OCI-LY3 (cell line): ENCODE measurements around the gene CLSTN2.

Experiments used
- H2AFZ ChIP-seq: fragments of 200-600, 300-600 bp; shearing (Covaris generic); 2 replicates; pipeline ENCODE4 v1.6.0; 2014; ENCODE audit warnings: antibody characterized with exemption, low read depth, low read length
- H3K27ac ChIP-seq: fragments of 200-600, 300-600 bp; sonication (generic); 2 replicates; pipeline ENCODE4 v1.5.1; 2014; ENCODE audit warnings: mild to moderate bottlenecking, low read length, moderate library complexity, mixed read lengths
- H3K27me3 ChIP-seq: fragments of 200-600, 300-600 bp; sonication (generic); 2 replicates; pipeline ENCODE4 v1.6.1; 2014; ENCODE audit warnings: low read depth, low read length, mixed read lengths
- H3K36me3 ChIP-seq: fragments of 200-600, 300-600 bp; sonication (generic); replicated peaks from 2 replicates; pipeline ENCODE3; 2014; ENCODE audit warnings: low read depth, low read length, mixed read lengths
- H3K4me1 ChIP-seq: fragments of 300-600, 200-600 bp; sonication (generic); 2 replicates; pipeline ENCODE4 v1.6.1; 2014; ENCODE audit warnings: low read length, mixed read lengths
- H3K4me2 ChIP-seq: fragments of 200-600, 300-600 bp; sonication (generic); 2 replicates; pipeline ENCODE4 v1.6.1; 2014; ENCODE audit warnings: low read length, mixed read lengths
- H3K4me3 ChIP-seq: fragments of 300-600, 200-600 bp; sonication (generic); 2 replicates; pipeline ENCODE4 v1.5.1; 2014; ENCODE audit warnings: antibody characterized with exemption, mild to moderate bottlenecking, low read length, moderate library complexity
- H3K79me2 ChIP-seq: fragments of 300-600, 200-600 bp; shearing (Covaris generic); 2 replicates; pipeline ENCODE4 v1.6.1; 2014; ENCODE audit warnings: mild to moderate bottlenecking, low read length, mixed read lengths
- H3K9ac ChIP-seq: fragments of 300-600, 200-600 bp; shearing (Covaris generic); 2 replicates; pipeline ENCODE4 v1.6.0; 2014; ENCODE audit warnings: mild to moderate bottlenecking, low read length, moderate library complexity
- H3K9me3 ChIP-seq: fragments of 200-600, 300-600 bp; shearing (Covaris generic); 2 replicates; pipeline ENCODE4 v1.6.1; 2014; ENCODE audit warnings: low read length, mixed read lengths; ENCODE audit not compliant: insufficient read depth
- H4K20me1 ChIP-seq: fragments of 200-600, 300-600 bp; sonication (generic); 2 replicates; pipeline ENCODE4 v1.6.1; 2016; ENCODE audit warnings: low read length, mixed read lengths; ENCODE audit not compliant: insufficient read depth
- EZH2phosphoT487 ChIP-seq: fragments of 200-600 bp; shearing (Covaris generic); IDR thresholded peaks from 2 replicates; pipeline ENCODE4 v1.6.1; 2018; ENCODE audit warnings: antibody characterized with exemption, mixed run types, low read depth
- TF ChIP-seq, protein P1 (sequence below): fragments of 200-600, 300-600 bp; sonication (generic); IDR thresholded peaks from 2 replicates; pipeline ENCODE4 v1.5.1; 2014; ENCODE audit warnings: antibody characterized with exemption, low read length, low read depth

Gene CLSTN2

DNA sequence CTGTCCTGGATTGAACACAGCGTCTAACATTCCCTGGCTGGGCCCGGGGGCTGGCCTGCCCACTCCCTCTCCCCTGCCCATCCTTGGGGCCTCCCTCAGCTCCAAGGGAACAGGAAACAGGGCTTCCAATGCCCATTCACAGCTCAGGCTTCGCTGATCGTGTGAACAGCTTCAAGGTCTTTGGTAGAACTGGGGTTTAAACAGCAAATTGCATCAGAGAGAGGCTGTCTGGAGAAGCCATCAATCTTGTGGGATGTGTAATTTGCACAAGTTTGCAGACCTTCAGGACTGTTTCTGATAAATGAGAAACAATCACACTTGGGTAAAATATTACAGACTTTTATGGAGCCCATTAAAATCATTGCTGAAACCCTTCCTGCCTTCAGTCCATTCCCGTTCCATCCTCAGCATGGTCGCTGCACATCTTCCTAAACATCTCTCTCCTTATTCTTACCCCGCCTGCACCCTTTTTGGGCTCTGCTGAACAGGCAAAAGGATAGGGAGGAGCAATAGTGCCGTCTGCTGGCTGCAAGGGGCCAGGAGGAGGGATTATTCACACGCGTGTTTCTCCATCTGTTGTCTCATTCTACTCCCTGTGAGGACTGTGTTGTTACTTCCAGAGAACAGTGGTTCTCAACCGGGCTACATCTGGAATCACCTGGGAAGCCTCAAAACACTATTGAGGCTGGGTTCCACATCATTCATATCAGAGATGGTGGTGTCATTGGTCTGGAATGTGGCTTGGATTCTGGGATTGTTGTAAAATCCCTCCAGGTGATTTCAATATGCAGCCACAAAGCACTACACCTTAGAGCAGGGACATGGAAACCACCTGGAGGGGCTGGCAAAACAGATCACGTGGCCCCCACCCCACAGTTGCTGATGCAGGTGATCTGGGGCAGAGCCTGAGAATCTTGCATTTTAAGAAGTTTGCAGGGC lies 116.3 kb downstream of the CLSTN2 start:
- Histone ChIP-seq H4K20me1 (no peaks in the 10 kb centered on the region), H3K4me3 (no peak overlapping the region), H3K9me3 (no peaks in the 10 kb centered on the region), H3K4me1 (no peaks in the 10 kb centered on the region), H3K27ac (no peak overlapping the region), H3K36me3 (no peaks in the 10 kb centered on the region), H3K27me3 (no peaks in the 10 kb centered on the region), H3K4me2 (no peak overlapping the region), H2AFZ (no peak overlapping the region), H3K79me2 (no peaks in the 10 kb centered on the region), H3K9ac (no peak overlapping the region)
- TF ChIP-seq, protein P1, sequence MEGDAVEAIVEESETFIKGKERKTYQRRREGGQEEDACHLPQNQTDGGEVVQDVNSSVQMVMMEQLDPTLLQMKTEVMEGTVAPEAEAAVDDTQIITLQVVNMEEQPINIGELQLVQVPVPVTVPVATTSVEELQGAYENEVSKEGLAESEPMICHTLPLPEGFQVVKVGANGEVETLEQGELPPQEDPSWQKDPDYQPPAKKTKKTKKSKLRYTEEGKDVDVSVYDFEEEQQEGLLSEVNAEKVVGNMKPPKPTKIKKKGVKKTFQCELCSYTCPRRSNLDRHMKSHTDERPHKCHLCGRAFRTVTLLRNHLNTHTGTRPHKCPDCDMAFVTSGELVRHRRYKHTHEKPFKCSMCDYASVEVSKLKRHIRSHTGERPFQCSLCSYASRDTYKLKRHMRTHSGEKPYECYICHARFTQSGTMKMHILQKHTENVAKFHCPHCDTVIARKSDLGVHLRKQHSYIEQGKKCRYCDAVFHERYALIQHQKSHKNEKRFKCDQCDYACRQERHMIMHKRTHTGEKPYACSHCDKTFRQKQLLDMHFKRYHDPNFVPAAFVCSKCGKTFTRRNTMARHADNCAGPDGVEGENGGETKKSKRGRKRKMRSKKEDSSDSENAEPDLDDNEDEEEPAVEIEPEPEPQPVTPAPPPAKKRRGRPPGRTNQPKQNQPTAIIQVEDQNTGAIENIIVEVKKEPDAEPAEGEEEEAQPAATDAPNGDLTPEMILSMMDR = peak; percentile 63
- TF ChIP-seq EZH2phosphoT487 = no peak

DNA sequence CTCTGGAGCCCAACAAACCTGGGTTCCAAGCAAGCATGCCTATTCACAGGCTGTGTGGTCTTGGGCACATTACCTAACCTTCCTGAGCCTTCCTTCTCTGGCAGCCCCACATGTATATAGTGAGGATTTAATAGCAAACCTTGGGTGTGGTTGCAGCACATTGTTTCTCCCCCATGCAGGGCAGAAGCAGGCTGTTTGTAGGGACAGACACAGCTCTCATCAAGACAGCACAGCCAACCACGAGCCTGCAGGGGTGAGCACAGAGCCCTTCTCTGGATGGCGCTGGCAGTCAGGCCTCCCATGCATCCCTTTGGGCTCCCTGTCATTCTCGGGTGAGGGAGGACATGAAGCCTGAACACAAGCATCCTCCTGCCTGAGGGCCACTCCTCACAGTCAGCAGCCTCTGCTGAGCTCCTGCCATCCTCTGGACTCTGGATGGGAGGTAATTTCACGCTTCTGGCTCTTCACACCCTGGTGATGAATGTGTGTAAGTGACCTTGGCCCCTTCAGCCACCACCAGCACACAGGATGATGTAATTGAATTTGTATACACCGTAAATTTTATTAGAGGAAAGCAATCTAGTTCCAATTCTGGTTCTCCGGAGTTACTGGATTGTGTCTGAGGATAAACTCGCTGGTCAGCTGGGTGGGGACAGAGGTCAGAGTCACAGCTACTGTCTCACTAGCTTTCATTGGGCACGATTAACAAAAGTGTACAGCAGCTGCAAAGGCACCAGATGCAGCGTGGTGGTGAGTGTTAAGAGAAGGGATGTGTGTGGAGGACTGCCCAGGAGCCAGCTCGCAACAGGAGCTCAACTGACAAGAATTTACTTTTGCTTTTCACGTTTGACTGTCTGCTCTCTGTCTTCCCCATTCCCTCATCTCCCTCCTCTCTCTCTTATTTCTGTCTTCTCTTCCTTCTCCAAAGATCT lies 118.1 kb downstream of the CLSTN2 start:
- Histone ChIP-seq H3K4me2 (no peak overlapping the region), H3K79me2 (no peaks in the 10 kb centered on the region), H3K9me3 (no peaks in the 10 kb centered on the region), H4K20me1 (no peaks in the 10 kb centered on the region), H3K9ac (no peak overlapping the region), H3K4me3 (no peak overlapping the region), H3K27me3 (no peaks in the 10 kb centered on the region), H3K36me3 (no peaks in the 10 kb centered on the region), H2AFZ (no peak overlapping the region), H3K27ac (no peak overlapping the region), H3K4me1 (no peaks in the 10 kb centered on the region)
- TF ChIP-seq EZH2phosphoT487 = no peak
- TF ChIP-seq, protein P1 = no peak

- Histone ChIP-seq H3K36me3 (no peaks in the 10 kb centered on the region), H3K4me1 (no peaks in the 10 kb centered on the region), H3K9me3 (no peaks in the 10 kb centered on the region), H3K27me3 (no peaks in the 10 kb centered on the region), H3K79me2 (no peaks in the 10 kb centered on the region), H3K4me3 (no peak overlapping the region), H4K20me1 (no peaks in the 10 kb centered on the region), H3K4me2 (no peak overlapping the region), H3K27ac (no peak overlapping the region), H3K9ac (no peak overlapping the region), H2AFZ (no peak overlapping the region)
- TF ChIP-seq, protein P1 = no peak
- TF ChIP-seq EZH2phosphoT487 = no peak
These were observed 118.8 kb downstream of the CLSTN2 start for GRCh38 chr3:140053794-140054193.
